Mucosa of gallbladder (tissue), 1 donor: Measurements from ENCODE around the gene SLCO2A1. TPM values are rescaled to one million over a fixed set of nuclear protein-coding genes. Genes with fewer than 3 reads are reported as not detected.

Experiments used
- DNase-seq: peaks from one replicate; pipeline ENCODE4 v3.0.0-alpha.2; 2020; ENCODE audit warnings: low spot score
- total RNA-seq: library from RNA; stranded (reverse); gene quantifications from one replicate; pipeline ENCODE4 v1.2.1, GENCODE V29; 2021
- donor health status: DM: no; HTN: no; CAD: no.

Gene SLCO2A1
- total RNA-seq, 1 donor from 2014 or later: 48.1 TPM

DNA sequence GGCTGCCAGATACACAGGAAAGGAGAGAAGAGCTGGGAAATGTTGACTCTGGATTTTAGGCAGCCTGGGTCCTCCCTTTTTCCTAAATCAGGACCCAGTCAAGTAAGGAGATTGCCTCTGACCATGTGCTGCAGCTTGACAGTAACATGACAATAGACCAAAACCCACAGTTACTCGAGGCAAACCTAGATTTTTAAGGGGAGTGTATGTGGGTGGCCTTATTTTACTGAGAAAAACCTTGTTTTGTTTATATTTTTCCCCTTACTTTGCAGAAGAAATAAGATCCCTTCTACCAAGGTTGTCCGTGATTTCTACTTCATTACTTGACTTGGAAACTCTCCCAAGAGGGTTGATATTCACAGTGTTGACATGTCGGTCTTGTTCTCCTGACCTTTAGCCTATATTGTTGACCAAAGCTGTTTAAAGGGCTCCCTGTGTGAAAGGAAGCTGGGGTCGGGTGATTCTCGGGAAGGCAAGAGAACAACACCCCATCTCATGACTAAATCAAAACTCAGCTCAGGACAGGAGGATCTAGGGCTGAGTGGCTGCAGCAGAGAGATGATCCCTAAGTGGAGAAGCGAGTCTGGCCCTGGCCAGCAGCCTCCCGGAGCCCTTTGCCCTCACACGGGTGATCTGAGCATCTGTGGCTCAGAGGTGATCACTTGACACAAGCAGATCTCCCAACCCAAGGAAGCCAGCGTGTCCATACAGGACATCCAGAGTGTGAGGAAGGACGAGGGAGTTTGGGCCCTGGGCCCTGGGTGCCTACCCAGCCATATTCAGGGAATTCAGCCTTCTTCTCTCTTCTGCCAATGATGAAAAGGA lies 31.0 kb upstream of the SLCO2A1 start:
- no peak for DNase-seq

DNA sequence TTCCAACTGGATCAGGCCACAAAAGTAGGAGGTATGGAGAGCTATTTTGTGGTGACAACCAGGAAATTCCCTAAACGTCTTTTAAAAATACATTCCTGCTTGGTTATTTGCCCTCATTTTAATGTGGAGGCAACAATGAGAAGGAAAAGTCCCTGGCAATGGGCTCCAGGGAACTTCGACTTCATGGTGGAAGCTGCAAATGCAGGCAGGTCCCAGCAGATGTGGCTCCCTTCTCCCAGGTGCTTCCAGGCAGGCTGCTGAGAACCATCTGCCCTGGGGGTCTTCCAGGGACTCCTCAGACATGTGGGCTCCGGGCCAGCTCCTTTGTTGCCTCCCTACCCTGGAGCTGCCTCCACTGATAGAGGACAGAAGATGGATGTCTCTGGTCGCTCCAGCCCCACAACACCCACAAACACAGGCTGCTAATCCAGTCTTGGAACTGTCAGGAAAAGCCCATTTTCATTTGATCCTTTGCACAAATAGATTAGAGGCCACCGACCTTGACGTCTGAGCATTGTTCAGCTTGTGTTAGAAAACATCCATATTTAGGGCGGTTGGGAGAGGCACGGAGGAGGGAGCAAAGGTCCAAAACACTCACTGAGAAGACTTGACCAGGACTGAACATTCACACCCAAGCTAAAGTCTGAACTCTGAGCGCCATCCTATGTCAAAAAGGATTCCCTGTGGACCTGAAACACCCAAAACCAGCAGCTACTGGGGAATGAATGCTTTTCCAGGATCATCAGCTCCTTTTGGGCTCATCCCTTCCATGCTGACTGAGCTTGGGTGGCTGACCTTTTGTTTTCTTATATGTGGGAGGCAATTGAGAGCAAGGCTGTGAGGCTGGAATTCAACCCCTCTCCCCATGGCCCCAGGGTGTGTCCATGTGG lies 30.2 kb upstream of the SLCO2A1 start:
- DNase-seq: no peak

DNA sequence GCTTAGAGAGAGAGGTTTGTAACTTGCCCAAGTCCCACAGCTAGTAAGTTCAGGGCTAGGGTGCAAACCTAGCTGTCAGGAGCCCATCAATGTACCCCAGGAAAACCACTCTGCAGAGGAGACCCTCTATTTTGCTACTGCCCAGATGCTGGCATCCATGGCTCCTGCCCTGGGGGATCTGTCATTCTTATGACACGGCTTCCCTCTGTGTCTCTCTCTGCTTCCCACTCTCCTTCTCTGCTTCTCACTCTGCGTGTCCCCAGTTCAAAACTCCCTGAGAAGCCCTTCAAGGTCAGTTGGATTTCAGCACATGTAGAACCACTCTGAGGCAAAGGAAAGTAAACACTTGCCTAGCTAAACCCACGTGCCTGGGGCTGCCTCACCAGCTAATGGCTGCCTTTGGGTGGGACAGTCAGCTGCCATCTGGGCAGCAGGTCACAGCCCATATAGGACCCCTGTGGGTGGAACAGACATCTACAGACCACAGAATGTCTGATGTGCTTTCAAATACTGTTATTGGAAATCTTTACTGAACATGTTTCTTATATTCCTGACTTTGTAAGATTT lies 29.4 kb upstream of the SLCO2A1 start:
- no peak for DNase-seq

DNA sequence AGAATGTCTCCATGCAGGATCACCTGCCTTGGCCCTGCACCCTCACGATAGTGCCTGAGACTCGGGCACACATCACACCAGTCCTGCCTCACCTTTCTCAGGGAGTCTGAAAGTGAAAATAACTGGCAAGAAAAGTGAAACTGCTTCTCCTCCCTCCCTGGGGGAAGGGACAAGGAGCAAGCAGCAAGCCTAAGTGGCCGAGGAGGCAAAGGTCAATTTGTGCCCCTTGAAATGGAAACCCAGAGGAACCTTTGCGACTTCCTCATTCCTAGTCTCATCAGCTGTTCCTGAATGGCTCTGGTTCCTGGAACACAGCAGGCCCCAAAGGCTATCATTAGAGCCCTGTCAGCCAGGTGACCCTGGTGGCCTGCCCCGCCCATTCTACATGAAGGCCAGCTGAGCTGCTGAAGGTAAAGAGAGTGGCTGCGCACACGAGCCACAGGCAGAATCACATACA lies 28.0 kb upstream of the SLCO2A1 start:
- DNase-seq: peak; percentile 61

DNA sequence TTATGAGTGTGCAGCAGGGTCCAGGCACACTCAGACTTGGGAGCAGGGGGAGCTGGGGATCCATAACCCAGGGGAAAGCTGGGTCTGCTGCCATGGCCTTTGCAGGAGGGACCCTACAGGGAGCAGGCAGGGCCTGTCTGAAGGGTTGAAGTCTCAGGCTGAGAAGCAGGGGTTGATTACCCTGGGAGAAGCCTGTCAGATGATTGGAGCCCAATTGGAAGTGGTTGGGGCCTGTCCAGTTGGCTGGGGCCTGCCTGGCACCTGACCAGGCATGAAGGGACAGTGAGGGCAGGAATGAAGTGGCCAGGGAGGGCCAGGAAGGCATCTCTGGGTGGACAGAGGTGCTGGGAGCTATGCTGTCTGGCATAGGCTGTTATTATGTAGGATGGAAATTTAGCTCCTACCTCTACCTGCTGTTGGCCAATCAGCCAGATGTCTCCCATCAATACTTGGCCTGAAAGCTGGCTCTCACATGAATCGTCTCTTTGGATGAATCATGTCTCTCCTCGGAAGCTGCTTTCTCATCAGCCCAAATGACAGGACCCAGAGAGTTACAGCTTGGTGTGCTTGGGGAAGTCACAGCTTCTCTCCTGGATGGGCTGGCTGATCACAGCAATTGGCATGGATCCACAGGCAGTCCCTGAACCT lies 27.4 kb upstream of the SLCO2A1 start:
- DNase-seq: no peak

DNA sequence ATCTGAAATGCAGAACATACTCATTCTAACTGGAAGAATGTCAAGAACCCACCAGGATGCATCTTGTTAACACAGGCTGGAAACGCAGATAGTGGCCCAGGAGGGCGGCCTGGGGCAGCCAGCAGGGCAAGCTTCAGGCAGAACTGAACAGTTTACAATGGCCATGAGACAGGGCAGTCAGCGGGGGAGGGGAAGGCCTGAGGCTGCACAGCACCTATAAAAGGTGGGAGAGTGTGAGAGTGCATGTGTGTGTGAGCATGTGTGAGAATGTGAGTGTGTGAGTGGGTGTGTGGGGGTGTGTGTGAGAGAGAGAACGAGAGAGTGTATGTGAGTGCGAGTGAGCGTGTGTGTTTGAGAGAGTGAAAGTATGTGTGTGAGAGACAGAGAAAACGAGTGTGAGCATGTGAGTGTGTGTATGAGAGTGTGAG lies 26.8 kb upstream of the SLCO2A1 start:
- no peak for DNase-seq

DNA sequence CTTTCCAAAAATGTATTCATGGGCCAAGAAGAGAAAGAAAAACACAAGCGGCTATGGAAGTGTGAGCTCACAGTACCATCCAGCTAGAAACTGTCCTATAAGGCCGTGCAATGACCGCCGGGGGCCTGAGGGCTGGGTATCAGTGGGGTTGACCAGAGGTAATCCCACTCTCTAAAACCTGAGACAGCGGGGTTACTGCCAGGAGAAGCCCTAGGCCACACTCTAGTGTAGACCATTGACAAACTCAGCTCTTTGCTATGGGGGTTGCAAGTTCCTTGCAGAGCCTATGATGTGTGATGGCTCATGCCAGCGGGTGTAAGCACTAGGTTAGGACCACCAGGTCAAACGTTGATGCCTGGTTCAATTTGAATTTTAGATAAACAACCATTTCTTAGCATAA lies 25.9 kb upstream of the SLCO2A1 start:
- DNase-seq: no peak

DNA sequence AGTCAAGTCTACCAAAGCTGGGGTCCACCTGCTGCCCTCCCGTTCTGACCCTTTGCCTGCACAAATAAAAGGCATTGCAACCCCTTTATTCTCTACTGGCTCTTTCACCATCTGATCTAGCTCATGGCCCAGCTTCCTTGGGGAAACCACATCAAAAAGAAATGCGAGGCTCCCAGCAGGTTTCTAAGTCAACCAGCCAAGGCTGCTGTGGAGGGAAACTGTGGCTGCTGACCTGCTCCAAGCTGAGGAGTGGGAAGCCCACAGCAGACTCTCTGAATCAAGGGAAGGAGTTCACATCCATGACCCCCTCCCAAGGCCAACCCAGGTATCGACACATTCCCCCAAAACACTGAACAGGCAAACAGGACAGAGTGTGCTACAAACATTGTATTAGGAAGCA lies 25.2 kb upstream of the SLCO2A1 start:
- DNase-seq: no peak

DNA sequence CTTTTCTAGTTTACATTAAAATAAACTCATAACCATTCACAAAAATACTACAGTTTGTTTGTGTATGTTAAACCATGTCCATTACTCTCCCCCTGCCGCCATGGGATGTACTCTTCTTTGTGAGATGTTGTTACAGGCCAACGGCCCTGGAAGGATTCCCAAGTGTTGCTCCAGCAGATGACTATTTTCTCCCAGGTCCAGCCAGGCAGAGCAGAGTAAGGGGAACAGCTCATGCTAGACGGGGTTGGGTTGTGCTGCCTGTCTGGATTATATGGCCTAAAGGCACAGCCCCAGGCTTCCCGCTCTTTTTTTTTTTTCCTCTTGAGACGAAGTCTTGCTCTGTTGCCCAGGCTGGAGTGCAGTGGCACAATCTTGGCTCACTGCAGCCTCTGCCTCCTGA lies 24.5 kb upstream of the SLCO2A1 start:
- DNase-seq: no peak

DNA sequence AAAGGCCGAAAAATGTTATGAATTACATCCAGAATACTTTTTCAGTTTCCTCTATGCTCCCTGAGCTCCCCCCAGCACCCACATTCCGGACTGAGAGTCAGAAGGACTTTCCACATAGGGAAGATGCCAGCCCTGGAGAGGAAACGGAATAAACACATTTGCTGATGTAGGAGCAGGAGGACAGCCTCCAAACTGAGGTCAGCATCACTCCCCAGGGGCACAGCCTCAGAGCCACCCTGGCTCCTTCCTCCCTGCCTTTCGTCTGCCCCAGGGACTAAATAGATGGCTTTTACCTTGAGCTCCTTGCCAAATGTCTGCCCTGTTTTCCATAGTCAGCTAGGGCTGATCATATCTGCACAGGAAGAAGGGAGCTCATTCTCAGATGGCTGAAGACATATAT lies 22.6 kb upstream of the SLCO2A1 start:
- DNase-seq: no peak

DNA sequence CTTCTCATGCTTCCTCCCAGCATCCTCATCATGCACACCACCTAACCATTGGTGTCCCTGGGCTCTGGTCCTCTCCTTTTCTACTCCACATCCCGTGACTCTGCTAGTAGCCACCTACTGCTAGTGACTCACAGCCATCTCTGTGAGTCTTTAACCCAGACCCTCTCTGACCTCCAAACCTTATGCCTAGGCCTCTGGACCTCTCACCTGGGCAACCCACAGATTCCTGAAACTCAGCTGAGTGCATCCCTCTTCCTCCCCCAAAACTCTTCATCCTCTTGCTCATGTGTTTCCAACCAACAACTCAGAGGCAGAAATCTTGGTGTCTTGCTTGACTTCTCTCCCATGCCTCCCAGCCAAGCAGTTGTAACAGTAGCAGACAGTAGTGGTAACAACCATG lies 20.0 kb upstream of the SLCO2A1 start:
- no peak for DNase-seq

DNA sequence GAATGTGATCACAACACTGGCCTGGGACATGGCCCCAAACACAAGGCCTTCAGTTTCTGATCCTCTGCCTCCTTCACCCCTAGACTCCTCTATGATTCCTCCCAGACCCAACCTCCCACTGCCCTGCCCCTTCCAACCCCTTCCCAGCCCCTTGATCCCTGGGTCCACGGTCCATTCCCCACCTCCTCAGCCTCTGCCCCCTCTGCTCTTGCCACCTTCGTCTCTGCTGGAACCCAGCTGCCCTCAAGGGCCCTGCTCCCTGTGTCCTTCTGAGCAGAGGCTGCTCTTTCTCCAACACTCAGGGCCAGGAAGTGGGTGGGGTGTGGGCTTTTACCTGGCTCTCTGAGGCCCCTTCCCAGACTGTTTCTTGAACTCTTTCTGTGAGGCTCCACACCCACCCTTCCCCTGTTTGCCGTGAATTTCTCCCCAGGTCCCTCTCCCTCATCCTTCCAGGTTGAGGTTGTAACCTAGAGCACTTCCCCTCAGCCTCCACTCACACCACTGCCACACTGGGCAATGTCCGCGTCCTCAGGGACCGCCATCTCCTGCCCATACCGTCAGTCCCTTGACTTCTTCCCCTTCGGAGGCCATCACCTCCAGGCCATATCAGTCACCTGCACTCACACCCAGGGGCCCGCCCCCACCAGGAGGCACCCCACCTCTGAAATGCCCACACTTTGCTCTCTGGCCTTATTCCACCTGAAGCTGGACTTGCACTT lies 18.7 kb upstream of the SLCO2A1 start:
- no peak for DNase-seq

DNA sequence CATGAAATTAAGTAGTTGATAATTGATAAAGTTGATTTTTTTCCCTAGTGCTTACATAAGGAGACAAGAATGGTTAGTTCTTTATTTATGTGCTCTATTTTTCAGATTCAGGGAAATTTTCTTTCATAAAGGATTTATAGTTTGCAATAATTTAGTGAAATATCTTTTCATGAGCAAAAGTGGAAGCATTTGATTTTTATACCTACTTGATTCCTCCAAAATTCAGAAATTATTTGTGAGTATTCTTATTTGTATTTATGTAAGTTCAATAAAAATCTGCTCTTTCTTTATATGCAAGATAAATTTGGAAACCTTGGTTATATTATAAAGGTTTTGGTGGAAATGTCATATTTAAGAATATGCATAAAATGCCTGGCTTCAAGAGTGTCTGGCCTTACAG lies 14.7 kb upstream of the SLCO2A1 start:
- no peak for DNase-seq

DNA sequence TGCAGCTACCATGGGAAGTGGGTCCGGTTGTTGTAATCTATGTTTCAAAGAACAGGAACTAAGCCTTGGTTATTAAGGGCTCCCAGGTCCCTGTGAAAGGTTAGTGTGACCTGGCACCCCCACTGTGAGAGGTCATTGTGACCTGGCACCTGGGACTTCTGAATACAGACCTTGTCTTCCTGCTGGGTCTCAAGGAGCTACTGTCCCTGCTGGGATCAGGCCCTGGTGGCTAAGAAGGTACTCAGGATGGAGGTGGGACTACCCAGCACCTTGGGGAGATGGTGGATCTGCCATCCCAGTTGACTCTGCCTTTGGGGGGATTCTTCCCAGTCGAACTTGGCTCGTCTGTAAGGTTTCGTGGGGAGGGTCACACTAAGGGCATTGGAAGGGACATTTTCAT lies 10.3 kb upstream of the SLCO2A1 start:
- no peak for DNase-seq

DNA sequence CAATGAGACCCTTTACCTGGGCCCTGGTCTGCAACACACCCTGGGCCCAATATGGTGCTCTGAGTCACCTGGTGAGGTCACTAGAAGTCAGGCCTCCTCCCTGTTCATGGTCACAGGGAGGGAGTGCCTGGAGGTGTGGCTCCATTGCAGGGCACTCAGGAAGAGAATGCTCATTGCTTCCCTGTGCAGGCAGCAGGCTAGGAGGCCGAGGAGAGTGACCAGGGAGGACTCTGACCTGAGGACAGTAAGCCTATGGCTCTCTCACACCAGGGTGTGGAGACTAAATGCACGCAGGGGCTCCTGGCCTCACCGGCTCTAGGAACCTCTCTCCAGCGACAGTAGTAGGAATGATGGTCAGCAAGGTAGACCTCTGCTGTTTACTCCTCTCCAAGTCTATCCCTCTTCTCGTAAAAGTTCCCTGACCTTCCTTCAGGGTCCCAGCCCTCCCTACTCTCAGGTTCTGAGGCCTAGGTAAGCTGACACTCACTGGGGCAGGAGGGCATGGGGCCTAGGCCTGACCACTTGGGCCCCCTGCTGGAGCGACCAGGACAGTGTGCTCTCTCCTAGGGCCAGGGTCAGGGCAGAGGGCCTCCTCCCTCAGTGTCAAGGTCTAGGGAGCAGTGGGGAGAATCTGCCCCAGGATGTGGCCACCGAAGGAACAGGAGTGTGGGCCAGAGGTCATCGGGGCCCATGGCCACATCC lies 9.6 kb upstream of the SLCO2A1 start:
- peak; percentile 67 for DNase-seq

DNA sequence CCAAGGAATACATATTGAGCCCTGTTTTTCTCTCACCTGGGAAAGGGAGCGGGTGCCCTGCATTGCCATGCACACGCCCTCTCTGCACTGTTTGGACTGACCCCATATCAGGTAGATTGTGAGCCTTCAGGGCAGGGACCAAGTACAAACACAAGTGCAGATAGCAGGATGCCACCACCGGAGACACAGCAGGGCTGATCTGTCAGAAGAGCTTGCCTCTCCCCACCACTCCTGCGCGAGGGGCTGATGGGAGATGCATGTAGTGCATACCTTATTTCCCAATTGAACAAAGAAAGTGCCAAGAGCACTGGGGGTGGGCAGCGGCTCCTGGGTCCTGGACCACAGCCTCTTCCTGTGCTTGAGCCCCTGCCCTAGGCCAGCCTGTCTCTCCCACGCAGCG lies 9.0 kb upstream of the SLCO2A1 start:
- no peak for DNase-seq

DNA sequence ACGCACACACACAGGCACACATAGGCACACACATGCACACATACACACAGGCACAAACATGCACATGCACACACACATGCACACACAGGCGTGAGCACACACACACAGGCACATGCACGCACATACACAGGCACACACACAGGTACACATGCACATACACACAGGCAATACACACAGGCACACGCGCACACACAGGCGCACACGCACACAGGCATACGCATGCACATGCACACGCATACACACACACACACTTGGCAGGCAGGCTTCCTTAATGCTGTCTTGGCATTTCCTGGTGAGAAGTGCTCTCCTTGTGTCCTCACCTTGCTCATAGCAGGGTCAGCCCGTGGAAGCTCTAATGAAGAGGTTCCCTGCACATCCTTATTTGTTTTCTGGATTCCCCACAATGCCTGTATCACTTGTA lies 8.4 kb upstream of the SLCO2A1 start:
- peak; percentile 48 for DNase-seq

DNA sequence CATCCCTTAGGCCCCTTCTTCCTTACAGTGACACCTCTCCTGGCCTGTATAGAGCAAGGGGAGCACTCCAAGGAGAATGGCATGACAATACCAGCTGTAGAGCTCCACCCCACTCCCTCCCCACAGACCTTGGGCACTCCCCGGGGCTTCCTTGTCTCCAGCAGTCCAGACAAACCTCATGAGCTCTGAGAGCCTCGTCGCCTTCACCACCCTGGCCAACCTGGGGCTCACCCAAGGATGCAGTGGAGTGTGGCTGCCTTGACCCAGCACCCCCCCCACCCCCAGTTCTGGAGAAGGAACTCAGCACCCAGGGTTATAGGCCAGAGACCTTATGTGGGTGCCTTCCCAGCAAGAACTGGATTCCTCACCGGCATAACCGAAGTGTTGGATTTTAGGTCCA lies 7.4 kb upstream of the SLCO2A1 start:
- no peak for DNase-seq

DNA sequence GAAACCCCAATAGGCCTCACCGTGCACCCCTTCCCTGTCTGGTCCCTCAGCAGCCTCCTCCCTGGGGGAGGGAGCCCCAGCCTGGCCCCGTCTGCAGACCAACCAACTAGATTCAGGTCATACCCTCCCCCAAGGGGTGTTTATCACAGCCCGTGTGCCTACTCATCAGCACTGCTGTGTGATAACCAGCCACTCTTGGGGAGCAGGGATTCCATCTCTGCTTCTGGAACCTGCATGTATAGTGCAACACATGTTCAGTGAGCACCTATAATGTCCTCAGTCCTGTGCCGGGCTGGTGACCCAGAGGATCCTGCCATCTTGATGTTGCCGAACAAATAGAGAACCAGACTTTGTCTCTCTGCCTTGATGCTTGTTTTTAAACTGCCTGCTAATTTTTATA lies 6.6 kb upstream of the SLCO2A1 start:
- DNase-seq: no peak

DNA sequence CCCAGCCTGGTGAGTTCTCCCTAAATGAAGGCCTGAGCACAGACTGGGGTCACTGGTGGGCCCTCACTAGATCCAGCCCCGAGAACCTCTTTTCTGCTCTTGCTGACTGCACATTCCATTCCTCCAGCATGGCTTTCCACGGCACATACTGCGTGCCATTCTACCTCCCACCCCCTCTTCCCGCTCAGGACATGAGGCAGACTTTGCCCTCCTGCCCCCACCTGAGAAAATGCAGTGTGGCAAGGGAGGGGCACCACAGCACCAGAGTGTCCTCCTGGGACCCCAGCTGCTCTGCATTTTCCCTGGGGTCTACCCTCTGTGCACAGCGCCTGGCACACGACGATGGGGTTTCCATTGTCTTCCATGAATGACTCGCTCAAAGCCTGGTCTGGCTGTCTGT lies 6.1 kb upstream of the SLCO2A1 start:
- no peak for DNase-seq
